ENCODE results near the gene TMEM151B. TPM values are rescaled to one million over a fixed set of nuclear protein-coding genes. Genes with fewer than 3 reads are reported as not detected.

Gene TMEM151B
- total and polyA plus RNA-seq, 9 of the 15 experiments (the other 6 are each of a cell fraction or from before 2014, with no cell fraction given): not detected

DNA sequence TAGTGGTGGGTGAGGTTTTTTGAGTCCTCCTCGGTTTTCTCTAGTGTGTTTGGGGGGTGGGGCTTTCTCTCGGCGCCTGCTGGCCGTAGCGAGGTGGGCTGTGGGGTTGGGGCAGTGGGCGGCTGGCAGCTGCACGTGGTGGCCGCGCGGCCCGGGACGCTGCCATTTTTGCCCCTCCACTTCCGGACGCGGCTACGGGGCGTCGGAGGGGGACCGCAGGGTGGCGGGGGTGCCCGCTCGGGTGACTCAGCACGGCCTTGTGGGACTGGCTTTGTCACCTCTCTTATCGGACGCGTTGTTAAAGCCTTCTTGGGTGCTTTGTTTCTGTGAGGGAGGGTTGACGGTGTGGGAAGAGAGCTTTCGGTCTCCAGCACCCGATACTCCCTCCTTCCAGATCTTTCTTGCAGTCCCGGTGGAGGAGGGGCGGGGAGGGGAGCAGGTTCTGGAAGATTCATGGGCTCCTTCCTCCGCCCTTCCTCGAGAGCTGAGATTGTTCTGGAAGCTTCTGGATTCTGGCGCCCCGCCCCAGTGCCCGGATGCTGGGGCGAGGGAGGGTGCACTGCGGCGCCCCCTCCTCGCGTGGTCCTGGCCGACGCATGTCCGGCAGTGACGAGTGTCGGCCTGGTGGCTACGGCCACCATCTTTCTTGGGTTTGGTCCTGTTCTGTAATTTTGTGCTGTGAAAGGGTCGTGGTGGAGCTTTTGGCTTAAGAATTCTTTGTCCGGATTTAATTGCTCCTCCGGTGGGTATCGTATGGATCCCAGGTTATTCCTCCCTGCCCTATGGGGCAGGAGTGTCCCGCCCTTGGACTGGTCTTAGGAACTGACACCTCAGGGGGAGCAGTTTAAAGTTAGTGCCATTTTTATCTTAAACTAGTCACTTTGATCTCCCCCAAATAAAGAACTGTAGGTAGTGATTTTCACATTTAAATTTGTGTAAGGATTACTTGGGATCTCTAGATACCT is 22.6 kb upstream of the TMEM151B start (continued):
- TF ChIP-seq, protein P1, sequence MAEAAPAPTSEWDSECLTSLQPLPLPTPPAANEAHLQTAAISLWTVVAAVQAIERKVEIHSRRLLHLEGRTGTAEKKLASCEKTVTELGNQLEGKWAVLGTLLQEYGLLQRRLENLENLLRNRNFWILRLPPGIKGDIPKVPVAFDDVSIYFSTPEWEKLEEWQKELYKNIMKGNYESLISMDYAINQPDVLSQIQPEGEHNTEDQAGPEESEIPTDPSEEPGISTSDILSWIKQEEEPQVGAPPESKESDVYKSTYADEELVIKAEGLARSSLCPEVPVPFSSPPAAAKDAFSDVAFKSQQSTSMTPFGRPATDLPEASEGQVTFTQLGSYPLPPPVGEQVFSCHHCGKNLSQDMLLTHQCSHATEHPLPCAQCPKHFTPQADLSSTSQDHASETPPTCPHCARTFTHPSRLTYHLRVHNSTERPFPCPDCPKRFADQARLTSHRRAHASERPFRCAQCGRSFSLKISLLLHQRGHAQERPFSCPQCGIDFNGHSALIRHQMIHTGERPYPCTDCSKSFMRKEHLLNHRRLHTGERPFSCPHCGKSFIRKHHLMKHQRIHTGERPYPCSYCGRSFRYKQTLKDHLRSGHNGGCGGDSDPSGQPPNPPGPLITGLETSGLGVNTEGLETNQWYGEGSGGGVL (CRISPR knock-in tag; IDR thresholded peaks at IDR 0.05): no peak
- no peak for TF ChIP-seq MBD1 (CRISPR knock-in tag; IDR thresholded peaks at IDR 0.05)
- peak; percentile 62 to 98 for TF ChIP-seq SIN3A (IDR thresholded peaks at IDR 0.05; ENCODE audit: borderline replicate concordance in 2 of 2, control insufficient read depth in 1 of 2, low read depth in 2 of 2, low read length in 2 of 2)
- no peak; the same call in 1 of the 2 replicates for TF ChIP-seq CREB1 (IDR thresholded peaks at IDR 0.05)
- peak; percentile 67; the same call in 1 of the 2 replicates for TF ChIP-seq CREB1 (CRISPR knock-in tag; IDR thresholded peaks at IDR 0.05)
- TF ChIP-seq, protein P2, sequence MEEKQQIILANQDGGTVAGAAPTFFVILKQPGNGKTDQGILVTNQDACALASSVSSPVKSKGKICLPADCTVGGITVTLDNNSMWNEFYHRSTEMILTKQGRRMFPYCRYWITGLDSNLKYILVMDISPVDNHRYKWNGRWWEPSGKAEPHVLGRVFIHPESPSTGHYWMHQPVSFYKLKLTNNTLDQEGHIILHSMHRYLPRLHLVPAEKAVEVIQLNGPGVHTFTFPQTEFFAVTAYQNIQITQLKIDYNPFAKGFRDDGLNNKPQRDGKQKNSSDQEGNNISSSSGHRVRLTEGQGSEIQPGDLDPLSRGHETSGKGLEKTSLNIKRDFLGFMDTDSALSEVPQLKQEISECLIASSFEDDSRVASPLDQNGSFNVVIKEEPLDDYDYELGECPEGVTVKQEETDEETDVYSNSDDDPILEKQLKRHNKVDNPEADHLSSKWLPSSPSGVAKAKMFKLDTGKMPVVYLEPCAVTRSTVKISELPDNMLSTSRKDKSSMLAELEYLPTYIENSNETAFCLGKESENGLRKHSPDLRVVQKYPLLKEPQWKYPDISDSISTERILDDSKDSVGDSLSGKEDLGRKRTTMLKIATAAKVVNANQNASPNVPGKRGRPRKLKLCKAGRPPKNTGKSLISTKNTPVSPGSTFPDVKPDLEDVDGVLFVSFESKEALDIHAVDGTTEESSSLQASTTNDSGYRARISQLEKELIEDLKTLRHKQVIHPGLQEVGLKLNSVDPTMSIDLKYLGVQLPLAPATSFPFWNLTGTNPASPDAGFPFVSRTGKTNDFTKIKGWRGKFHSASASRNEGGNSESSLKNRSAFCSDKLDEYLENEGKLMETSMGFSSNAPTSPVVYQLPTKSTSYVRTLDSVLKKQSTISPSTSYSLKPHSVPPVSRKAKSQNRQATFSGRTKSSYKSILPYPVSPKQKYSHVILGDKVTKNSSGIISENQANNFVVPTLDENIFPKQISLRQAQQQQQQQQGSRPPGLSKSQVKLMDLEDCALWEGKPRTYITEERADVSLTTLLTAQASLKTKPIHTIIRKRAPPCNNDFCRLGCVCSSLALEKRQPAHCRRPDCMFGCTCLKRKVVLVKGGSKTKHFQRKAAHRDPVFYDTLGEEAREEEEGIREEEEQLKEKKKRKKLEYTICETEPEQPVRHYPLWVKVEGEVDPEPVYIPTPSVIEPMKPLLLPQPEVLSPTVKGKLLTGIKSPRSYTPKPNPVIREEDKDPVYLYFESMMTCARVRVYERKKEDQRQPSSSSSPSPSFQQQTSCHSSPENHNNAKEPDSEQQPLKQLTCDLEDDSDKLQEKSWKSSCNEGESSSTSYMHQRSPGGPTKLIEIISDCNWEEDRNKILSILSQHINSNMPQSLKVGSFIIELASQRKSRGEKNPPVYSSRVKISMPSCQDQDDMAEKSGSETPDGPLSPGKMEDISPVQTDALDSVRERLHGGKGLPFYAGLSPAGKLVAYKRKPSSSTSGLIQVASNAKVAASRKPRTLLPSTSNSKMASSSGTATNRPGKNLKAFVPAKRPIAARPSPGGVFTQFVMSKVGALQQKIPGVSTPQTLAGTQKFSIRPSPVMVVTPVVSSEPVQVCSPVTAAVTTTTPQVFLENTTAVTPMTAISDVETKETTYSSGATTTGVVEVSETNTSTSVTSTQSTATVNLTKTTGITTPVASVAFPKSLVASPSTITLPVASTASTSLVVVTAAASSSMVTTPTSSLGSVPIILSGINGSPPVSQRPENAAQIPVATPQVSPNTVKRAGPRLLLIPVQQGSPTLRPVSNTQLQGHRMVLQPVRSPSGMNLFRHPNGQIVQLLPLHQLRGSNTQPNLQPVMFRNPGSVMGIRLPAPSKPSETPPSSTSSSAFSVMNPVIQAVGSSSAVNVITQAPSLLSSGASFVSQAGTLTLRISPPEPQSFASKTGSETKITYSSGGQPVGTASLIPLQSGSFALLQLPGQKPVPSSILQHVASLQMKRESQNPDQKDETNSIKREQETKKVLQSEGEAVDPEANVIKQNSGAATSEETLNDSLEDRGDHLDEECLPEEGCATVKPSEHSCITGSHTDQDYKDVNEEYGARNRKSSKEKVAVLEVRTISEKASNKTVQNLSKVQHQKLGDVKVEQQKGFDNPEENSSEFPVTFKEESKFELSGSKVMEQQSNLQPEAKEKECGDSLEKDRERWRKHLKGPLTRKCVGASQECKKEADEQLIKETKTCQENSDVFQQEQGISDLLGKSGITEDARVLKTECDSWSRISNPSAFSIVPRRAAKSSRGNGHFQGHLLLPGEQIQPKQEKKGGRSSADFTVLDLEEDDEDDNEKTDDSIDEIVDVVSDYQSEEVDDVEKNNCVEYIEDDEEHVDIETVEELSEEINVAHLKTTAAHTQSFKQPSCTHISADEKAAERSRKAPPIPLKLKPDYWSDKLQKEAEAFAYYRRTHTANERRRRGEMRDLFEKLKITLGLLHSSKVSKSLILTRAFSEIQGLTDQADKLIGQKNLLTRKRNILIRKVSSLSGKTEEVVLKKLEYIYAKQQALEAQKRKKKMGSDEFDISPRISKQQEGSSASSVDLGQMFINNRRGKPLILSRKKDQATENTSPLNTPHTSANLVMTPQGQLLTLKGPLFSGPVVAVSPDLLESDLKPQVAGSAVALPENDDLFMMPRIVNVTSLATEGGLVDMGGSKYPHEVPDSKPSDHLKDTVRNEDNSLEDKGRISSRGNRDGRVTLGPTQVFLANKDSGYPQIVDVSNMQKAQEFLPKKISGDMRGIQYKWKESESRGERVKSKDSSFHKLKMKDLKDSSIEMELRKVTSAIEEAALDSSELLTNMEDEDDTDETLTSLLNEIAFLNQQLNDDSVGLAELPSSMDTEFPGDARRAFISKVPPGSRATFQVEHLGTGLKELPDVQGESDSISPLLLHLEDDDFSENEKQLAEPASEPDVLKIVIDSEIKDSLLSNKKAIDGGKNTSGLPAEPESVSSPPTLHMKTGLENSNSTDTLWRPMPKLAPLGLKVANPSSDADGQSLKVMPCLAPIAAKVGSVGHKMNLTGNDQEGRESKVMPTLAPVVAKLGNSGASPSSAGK (IDR thresholded peaks at IDR 0.05): peak; percentile 68
- TF ChIP-seq, protein P3, sequence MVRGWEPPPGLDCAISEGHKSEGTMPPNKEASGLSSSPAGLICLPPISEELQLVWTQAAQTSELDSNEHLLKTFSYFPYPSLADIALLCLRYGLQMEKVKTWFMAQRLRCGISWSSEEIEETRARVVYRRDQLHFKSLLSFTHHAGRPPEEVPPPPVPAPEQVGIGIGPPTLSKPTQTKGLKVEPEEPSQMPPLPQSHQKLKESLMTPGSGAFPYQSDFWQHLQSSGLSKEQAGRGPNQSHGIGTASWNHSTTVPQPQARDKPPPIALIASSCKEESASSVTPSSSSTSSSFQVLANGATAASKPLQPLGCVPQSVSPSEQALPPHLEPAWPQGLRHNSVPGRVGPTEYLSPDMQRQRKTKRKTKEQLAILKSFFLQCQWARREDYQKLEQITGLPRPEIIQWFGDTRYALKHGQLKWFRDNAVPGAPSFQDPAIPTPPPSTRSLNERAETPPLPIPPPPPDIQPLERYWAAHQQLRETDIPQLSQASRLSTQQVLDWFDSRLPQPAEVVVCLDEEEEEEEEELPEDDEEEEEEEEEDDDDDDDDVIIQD (CRISPR knock-in tag; IDR thresholded peaks at IDR 0.05): no peak
- TF ChIP-seq ZKSCAN3 (CRISPR knock-in tag; IDR thresholded peaks at IDR 0.05): no peak

Measured in K562 (cell line).